CD1c-positive myeloid dendritic cell (primary cell): ENCODE measurements around the gene STK4.
A peak's percentile ranks its signal among the peaks of the same experiment; 100 is the strongest.

Experiments
- DNase-seq: peaks from one replicate; pipeline ENCODE4 v3.0.0-alpha.2; 2016; ENCODE audit errors: extremely low spot score

The STK4 gene

DNA sequence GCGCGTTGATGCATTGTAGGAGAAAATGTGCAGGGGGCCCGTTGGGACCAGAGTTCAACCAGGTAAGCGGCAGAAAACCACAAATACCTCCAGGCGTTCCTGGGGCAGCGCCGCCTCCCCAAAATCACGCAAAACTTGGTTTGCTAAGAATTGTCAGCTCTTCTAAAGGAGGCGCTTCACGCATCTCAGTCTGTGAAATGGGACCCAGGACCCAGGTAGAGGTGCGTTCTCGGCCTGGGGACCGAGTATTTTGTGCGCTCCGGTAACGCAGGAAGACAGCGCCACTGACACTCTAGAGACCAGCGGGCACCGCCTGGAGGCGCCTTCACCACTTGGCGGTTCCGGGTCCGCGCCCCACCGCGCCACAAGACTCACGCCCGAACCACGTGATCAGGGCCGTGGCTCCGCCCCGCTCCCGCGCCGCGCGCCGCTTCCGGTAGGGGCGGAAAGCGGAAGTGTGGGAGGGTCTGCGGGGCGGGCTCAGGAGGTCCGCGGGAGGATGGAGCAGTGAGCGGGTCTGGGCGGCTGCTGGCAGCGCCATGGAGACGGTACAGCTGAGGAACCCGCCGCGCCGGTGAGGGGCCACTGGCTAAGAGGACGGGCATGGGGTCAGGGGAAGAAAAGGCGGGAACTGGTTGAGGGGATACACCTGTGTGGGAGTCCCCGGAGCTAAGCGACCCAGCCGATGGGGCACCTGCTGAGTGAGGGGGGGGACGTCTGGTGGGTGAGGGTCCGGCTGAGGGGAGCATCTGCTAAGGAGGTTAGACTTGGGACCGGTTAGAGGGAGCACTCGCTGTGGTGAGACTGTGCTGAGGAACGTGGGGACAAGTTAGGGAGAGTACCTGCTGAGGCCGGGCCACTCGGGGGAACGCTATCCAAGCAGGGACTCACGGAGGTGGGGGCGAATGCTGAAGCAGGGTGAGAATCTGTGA lies at the start of gene STK4:
Gene STK4, plus strand, starts transcription at position 483 of the 932 bp plus-strand sequence. Its CDS starts 57 bp downstream, at position 540.
- peak; percentile 99 for DNase-seq

- DNase-seq: no peak
Observed at GRCh38 chr20:44916586-44916985, 49.7 kb upstream of the STK4 start.

GRCh38 chr20:44917399-44917798 lies 48.9 kb upstream of the STK4 start:
- DNase-seq: no peak

DNA sequence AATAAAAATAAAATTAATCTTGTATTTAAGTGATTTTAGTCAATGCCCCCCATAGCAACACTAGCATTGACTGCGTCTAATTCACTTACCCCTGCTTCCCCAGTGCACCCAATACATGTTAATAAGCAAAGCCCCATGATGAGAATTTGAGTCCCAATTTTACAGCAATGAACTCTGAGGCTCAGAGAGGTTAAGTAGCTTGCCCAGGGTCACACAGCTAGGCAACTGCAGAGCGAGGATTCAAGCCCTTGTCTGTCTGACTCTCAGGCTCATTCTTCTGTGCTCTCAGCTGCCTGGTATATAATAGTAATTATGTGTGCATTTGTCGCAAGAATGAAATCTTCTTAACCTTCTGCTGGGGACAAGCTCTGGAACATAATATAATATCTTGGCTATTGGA lies 48.0 kb upstream of the STK4 start:
- no peak for DNase-seq

DNA sequence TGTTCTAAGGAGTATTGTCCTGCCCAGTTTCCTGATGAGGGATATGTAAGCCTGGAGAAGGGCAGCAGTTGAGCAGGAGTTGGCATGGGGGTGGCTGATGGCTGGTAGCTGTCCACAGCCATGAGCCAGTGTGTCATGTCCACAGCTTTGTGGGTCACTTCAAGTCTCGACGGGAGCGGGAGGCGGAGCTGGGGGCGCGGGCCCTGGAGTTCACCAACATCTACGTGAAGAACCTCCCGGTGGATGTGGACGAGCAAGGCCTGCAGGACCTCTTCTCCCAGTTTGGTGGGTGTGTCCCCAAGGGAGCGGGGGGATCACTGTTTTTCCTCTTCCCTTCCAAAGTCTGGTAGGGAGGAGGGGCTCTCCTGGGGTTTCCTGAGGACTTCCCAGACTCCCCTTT lies 47.6 kb upstream of the STK4 start:
- no peak for DNase-seq

- DNase-seq: no peak
Observed at GRCh38 chr20:44921447-44921846, 44.9 kb upstream of the STK4 start.

DNA sequence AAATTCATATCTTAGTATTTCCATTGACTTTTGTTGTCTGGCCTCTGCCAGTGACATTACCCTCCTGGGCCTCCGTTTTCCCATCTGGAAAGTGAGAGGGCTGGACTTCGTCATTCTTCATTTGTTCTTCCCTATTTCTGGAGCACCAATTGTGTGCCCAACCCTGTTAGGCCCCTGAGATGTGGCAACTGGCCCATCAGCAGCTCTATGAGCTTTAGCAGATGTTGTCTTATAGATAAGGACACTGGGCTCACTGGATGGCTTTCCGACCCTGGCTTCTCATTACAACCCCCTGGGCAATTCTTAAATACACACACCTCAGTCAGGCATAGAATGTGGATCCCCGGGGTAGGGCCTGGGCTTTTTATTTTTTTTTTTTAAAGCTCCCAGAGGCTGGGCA lies 41.8 kb upstream of the STK4 start:
- DNase-seq: no peak

DNA sequence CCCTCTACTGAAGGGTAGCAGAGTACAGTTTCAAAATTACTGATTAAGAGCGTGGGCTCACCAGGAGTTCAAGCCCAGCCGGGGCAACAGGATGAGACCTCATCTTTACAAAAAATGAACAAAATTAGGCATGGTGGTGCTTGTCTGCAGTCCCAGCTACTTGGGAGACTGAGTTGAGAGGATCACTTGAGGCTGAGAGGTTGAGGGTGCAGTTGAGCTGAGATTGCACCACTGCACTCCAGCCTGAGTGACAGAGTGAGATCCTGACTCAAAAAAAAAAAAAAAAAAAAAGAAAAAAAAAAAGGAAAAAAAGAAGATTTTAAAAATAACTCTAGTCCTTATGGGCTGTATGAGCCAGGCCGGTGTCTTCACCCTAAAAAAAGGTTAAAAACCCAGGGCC lies 37.7 kb upstream of the STK4 start:
- DNase-seq: no peak

DNA sequence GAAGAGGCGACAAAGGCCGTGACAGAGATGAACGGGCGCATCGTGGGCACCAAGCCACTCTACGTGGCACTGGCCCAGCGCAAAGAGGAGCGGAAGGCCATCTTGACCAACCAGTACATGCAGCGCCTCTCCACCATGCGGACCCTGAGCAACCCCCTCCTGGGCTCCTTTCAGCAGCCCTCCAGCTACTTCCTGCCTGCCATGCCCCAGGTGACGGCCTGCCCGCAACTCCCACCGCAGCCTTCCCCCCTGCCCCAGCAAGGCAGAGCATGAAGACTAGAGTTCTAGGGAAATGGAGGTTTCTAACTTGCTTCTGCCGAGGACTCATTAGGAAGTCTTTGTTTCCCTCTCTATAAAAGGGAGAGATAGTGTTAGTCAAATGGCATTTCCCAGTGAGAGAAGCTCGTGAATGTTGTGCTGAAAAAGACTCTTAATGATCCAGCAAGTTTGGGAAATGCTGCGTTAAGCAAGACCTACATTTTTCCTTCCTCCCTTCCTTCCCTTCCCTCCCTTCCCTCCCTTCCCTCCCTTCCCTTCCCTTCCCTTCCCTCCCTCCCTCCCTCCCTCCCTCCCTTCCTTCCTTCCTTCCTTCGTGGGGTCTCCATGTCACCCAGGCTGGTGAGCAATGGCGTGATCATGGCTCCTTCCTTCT lies 35.7 kb upstream of the STK4 start:
- no peak for DNase-seq

DNA sequence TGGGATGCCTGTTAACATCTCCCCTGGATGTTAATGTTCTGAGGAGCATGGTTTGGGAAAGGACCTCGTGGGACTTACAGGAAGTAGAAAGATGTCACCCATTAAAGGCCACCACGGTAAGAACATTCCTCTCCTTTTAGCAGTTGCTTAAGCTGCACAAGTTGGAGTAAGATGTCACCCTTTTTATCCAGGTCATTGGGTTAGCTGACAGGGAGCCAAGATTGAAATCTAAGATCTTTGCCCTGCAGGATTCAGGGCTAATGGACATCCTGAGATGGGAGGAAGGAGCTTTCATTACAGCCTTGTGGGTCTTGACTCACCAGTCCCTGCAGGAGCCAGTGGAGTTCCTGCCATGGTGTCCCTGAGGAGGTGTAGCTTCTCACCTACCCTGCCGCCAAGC lies 34.4 kb upstream of the STK4 start:
- no peak for DNase-seq

GRCh38 chr20:44932916-44933315 lies 33.4 kb upstream of the STK4 start:
- no peak for DNase-seq

- DNase-seq: no peak
Observed at GRCh38 chr20:44936510-44936909, 29.8 kb upstream of the STK4 start.

GRCh38 chr20:44938637-44939036 lies 27.7 kb upstream of the STK4 start:
- no peak for DNase-seq

DNA sequence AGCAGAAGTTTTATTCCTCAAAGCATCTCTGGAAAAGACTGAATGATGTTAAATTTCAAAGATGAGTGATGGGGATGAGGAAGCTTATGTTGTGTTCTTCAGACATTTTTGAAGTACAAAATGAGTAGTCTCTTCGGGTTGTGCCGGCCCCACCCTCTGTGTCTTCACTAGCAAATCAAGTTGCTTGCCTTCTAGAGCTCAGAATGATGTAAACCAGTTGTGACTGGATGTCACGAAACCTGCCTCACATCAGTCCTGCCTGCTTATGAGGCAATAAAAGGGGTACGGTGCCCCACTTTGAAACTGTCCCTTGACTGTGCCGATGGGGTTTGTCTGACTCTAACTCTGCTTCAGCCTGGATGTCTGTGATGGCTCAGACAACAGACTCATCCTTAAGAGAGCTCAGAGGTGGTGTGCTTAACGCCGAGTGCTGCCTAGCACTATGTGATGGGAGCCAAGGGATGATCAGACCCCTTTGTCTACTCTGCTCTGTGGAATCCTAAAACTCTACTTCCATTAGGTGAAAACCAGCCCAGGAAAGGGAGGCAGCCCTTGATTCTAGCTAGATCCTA lies 25.1 kb upstream of the STK4 start:
- DNase-seq: no peak

- DNase-seq: no peak
Observed at GRCh38 chr20:44942264-44942973, 23.9 kb upstream of the STK4 start.

GRCh38 chr20:44943828-44944227 lies 22.5 kb upstream of the STK4 start:
- no peak for DNase-seq

- no peak for DNase-seq
Observed at GRCh38 chr20:44945261-44945660, 21.1 kb upstream of the STK4 start.

DNA sequence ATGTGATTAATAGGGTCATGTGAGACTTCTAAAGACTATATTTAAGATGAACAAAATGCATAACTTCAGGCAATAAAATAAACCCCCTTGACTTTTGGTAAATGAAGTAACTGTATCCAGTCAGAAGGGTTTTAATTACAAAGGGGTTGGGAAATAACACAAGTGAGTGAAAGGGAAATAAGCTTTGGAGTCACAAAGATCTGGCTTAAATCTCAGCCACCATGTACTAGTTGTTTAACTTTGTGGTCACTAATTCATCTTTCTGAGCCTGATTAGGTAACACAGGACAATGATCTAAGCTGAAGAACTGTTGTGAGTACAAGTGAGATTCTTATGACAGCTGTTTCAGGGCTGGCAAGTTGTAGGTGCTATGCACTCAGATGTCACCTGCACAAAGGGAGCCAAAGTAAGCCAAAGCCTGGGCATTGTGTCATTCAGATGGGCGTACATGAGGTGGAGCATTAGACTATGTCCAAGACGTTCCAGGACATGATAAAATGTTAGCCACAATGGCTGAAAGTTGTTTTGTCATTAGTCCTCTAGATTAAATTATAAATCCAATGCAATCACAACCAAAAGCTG lies 19.9 kb upstream of the STK4 start:
- DNase-seq: no peak

- DNase-seq: no peak
Observed at GRCh38 chr20:44948107-44948506, 18.2 kb upstream of the STK4 start.

GRCh38 chr20:44948513-44948912 lies 17.8 kb upstream of the STK4 start:
- DNase-seq: no peak

- DNase-seq: no peak
Observed at GRCh38 chr20:44950368-44950767, 15.9 kb upstream of the STK4 start.

GRCh38 chr20:44952731-44953130 lies 13.6 kb upstream of the STK4 start:
- no peak for DNase-seq
